ENCODE results near the gene RITA1.

The RITA1 gene

GRCh38 chr12:113232840-113233585 lies 47.5 kb downstream of the RITA1 start:
- no peak overlapping the region; the same call in 1 of the 2 replicates for H3K4me3 ChIP-seq (ENCODE audit: low read depth, low read length)
- POLR2A ChIA-PET: no interaction called here
- no peak for DNase-seq (ENCODE audit: low read depth, low spot score)
- TF ChIP-seq CTCF (IDR thresholded peaks at IDR 0.05; ENCODE audit: insufficient read depth, low read length, missing control alignments): no peak
- CTCF ChIA-PET: no interaction called here

GRCh38 chr12:113233967-113234366 lies 48.4 kb downstream of the RITA1 start:
- DNase-seq (ENCODE audit: low read depth, low spot score): no peak
- POLR2A ChIA-PET: no interaction called here
- H3K4me3 ChIP-seq (ENCODE audit: low read depth, low read length): no peak overlapping the region
- CTCF ChIA-PET: no interaction called here
- TF ChIP-seq CTCF (IDR thresholded peaks at IDR 0.05; ENCODE audit: insufficient read depth, low read length, missing control alignments): no peak

GRCh38 chr12:113234483-113234882 lies 49.0 kb downstream of the RITA1 start:
- DNase-seq (ENCODE audit: low read depth, low spot score): no peak
- ChIA-PET POLR2A (no interaction called here), CTCF (no interaction called here)
- no peak overlapping the region for H3K4me3 ChIP-seq (ENCODE audit: low read depth, low read length)
- TF ChIP-seq CTCF (IDR thresholded peaks at IDR 0.05; ENCODE audit: insufficient read depth, low read length, missing control alignments): no peak

GRCh38 chr12:113235976-113236375 lies 50.5 kb downstream of the RITA1 start:
- POLR2A ChIA-PET: no interaction called here
- H3K4me3 ChIP-seq (ENCODE audit: low read depth, low read length): no peak overlapping the region
- no peak for DNase-seq (ENCODE audit: low read depth, low spot score)
- no peak for TF ChIP-seq CTCF (IDR thresholded peaks at IDR 0.05; ENCODE audit: insufficient read depth, low read length, missing control alignments)
- CTCF ChIA-PET: interaction anchor here (1.7 kb wide), 1 partner anchor 13 kb away, joined by 8 read pairs; no protein-coding TSS in a partner anchor

- TF ChIP-seq CTCF (IDR thresholded peaks at IDR 0.05; ENCODE audit: insufficient read depth, low read length, missing control alignments): no peak
- DNase-seq (ENCODE audit: low read depth, low spot score): no peak
- H3K4me3 ChIP-seq (ENCODE audit: low read depth, low read length): no peak overlapping the region
- CTCF ChIA-PET: interaction anchor here (1.7 kb wide), 1 partner anchor 14 kb away, joined by 8 read pairs; no protein-coding TSS in a partner anchor
- POLR2A ChIA-PET: interaction anchor here (0.6 kb wide), 1 partner anchor 10 kb away, joined by 3 read pairs; no protein-coding TSS in a partner anchor
These were observed 51.2 kb downstream of the RITA1 start for GRCh38 chr12:113236539-113237399.

GRCh38 chr12:113237748-113238147 lies 52.2 kb downstream of the RITA1 start:
- CTCF ChIA-PET: interaction anchor here (1.1 kb wide), 1 partner anchor 11 kb away, joined by 3 read pairs; no protein-coding TSS in a partner anchor
- POLR2A ChIA-PET: no interaction called here
- H3K4me3 ChIP-seq (ENCODE audit: low read depth, low read length): no peak overlapping the region
- no peak for TF ChIP-seq CTCF (IDR thresholded peaks at IDR 0.05; ENCODE audit: insufficient read depth, low read length, missing control alignments)
- DNase-seq (ENCODE audit: low read depth, low spot score): no peak

Data from AG04449 (cell line).